PC-9 (cell line): Measurements from ENCODE around the gene AMMECR1.

Source experiments
- EZH2 ChIP-seq: fragments of 200-600 bp; sonication (generic); IDR thresholded peaks from 2 replicates; pipeline ENCODE4 v1.8.0; 2017; ENCODE audit warnings: antibody characterized with exemption, low read depth
- TF ChIP-seq, protein P1 (sequence below): fragments of 200-600 bp; sonication (generic); conservative IDR thresholded peaks from 2 replicates; pipeline ENCODE4 v1.6.1; 2017; ENCODE audit warnings: mixed run types, antibody characterized with exemption, mild to moderate bottlenecking, moderate library complexity

DNA sequence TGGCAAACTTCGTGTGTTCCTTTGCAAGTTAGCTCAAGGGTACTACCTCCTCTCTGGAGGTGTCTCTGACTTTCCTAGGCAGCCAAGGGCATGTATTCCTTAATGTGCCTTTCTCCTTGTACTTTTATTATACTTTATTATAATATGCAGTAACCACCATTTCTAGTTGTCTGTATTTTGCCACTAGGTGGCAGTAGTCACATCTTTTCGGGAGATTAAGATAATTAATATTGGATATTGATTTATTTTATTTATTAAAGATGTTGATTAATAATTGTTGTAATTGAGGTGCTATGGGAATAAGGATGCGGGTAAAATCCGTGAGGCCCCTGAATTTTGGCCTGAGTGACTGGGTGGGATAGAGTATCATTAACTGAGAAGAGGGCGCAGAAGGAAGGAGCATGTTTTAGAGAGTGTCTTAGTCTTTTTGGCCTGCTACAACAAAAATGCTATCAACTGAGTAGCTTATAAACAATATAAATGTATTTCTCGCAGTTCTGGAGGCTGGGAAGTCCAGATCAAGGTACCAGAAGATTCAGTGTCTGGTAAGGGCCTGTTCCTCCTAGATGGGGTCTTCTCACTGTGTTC, 161.6 kb downstream of the AMMECR1 start:
- TF ChIP-seq, protein P1, sequence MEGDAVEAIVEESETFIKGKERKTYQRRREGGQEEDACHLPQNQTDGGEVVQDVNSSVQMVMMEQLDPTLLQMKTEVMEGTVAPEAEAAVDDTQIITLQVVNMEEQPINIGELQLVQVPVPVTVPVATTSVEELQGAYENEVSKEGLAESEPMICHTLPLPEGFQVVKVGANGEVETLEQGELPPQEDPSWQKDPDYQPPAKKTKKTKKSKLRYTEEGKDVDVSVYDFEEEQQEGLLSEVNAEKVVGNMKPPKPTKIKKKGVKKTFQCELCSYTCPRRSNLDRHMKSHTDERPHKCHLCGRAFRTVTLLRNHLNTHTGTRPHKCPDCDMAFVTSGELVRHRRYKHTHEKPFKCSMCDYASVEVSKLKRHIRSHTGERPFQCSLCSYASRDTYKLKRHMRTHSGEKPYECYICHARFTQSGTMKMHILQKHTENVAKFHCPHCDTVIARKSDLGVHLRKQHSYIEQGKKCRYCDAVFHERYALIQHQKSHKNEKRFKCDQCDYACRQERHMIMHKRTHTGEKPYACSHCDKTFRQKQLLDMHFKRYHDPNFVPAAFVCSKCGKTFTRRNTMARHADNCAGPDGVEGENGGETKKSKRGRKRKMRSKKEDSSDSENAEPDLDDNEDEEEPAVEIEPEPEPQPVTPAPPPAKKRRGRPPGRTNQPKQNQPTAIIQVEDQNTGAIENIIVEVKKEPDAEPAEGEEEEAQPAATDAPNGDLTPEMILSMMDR: peak; percentile 87
- TF ChIP-seq EZH2: no peak
